ENCODE results near the gene KLHDC1.
"Not testable (repeated sequence)": the region's sequence is repeated elsewhere in the genome, so short reads cannot be mapped to it uniquely, and the experiment has no call there.

DNA sequence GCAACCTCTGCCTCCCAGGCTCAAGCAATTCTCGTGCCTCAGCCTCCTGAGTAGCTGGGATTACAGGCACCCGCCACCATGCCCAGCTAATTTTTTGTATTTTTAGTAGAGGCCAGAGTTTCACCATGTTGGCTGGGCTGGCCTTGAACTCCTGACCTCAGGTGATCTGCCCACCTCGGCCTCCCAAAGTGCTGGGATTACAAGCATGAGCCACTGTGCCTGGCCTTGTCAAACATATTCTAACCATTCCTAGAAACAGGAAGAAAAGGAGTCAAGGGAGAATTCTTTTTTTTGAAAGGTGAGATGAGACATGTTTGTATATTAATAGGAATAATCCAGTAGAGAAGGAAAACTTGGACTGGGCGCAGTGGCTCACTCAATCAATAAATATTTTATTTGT, 11.6 kb downstream of the KLHDC1 start:
- TF ChIP-seq POLR2AphosphoS5 (IDR thresholded peaks at IDR 0.05): not testable (repeated sequence)
- TF ChIP-seq, protein P1, sequence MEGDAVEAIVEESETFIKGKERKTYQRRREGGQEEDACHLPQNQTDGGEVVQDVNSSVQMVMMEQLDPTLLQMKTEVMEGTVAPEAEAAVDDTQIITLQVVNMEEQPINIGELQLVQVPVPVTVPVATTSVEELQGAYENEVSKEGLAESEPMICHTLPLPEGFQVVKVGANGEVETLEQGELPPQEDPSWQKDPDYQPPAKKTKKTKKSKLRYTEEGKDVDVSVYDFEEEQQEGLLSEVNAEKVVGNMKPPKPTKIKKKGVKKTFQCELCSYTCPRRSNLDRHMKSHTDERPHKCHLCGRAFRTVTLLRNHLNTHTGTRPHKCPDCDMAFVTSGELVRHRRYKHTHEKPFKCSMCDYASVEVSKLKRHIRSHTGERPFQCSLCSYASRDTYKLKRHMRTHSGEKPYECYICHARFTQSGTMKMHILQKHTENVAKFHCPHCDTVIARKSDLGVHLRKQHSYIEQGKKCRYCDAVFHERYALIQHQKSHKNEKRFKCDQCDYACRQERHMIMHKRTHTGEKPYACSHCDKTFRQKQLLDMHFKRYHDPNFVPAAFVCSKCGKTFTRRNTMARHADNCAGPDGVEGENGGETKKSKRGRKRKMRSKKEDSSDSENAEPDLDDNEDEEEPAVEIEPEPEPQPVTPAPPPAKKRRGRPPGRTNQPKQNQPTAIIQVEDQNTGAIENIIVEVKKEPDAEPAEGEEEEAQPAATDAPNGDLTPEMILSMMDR (IDR thresholded peaks at IDR 0.05 in 8 of 11, conservative IDR thresholded peaks at IDR 0.05 in 3 of 11): not testable (repeated sequence)
